Stimulated activated CD4-positive, alpha-beta T cell treated with anti-CD3 and anti-CD28 coated beads, TNF-alpha, amount 100 ng/mL, for 24 hours (primary cell): ENCODE results near the gene SIX2.
"Not testable (repeated sequence)": the region's sequence is repeated elsewhere in the genome, so short reads cannot be mapped to it uniquely, and the experiment has no call there.

Experiments used
- DNase-seq, 3 experiments: peaks; one replicate each; pipeline ENCODE4 v3.0.0-alpha.2; 2020; ENCODE audit warnings: low read depth in 3 of 3

SIX2 gene

DNA sequence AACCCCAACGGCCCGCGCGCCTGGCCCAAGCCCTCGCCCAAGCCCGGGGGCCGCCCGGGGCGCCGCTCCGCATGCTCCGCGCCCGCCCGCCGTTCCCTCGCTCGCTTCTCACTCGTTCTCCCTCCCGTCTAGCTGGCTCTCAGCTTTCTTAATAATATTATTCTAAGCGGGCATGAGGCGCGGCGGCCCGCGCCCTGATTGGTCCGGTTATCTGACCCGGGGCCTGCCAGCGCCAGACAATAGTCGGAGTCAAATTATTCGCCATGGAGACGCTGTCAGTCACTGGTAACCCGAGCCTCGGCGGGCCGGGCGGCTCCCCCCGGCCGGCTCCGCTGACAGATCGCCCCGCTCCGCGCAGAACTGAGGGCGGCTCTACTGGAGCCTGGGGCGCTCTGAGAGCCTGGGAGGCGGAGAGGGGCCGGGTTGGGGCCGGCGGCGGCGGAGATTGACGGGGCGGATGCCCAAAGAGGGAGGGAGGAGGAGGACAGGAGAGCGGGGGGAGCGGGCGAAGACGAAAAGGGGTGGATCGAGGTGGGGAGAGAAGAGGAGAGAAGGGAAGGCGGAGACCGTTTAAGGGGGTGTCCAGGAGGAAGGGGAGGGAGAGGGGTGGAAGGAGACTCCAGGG lies at the start of gene SIX2:
Gene SIX2 (minus strand): TSS at position 150 of the 625 bp plus-strand sequence. CDS start 342 bp downstream, outside the sequence.
- DNase-seq: no peak

DNA sequence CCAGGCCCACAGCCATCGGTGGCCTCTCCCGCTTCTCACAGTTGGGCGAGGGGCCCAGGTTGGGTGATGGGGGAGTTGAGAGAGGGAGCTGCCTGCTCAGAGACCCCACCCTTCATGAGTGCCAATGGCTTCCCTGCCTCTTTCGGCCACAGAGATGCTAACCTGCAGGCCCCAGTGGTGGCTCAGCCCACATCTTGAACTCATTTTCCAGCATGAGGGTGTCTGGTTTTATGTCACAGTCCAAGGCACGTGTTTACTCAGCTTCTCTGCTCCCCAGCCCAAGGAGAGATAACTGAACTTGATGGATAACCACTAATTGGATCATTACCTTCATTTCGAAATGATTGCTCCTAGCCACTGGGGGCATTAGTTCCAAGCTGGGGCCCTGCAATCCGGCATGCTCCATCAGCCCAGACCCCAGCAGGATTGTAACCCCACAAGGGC lies 45.9 kb upstream of the SIX2 start:
- no peak for DNase-seq

DNA sequence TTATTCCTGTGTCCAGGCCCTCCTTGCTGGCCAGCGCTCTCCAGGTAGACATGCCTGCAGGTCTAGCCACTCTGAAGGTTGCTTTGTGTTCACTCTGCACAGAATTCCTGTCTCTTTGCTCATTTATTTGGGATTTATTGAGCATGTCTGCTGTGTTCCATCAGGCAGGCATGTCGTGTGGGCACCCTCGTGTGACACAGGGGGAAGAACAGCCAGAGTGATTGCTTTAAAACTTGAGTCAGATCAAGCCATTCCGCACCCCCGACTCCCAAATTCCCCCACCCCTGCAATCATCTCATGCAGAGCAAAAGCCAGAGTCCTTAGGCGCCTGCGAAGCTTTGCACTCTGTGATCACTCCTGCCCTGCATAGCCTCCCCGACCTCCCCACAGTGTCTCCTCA lies 44.7 kb upstream of the SIX2 start:
- no peak for DNase-seq

DNA sequence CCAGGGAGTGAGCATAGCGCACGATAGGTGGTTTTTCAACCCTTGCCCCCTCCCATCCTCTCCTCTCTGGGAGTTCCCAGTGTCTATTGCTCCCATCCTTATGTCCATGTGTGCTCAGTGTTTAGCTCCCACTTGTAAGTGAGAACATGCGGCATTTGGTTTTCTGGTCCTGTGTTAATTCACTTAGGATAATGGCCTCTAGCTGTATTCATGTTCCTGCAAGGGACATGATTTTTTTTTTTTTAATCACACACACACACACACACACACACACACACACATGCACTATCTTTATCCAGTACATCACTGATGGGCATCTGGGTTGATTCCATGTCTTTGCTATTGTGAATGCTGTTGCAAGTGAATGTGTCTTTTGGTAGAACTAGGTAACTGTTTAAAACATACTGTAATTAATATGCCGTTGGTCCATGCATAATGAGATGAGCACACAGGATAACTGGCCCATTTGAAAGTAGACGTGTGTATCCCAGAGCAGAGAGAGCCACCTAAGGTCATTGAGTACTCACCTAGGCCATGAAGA lies 43.2 kb upstream of the SIX2 start:
- no peak for DNase-seq

DNA sequence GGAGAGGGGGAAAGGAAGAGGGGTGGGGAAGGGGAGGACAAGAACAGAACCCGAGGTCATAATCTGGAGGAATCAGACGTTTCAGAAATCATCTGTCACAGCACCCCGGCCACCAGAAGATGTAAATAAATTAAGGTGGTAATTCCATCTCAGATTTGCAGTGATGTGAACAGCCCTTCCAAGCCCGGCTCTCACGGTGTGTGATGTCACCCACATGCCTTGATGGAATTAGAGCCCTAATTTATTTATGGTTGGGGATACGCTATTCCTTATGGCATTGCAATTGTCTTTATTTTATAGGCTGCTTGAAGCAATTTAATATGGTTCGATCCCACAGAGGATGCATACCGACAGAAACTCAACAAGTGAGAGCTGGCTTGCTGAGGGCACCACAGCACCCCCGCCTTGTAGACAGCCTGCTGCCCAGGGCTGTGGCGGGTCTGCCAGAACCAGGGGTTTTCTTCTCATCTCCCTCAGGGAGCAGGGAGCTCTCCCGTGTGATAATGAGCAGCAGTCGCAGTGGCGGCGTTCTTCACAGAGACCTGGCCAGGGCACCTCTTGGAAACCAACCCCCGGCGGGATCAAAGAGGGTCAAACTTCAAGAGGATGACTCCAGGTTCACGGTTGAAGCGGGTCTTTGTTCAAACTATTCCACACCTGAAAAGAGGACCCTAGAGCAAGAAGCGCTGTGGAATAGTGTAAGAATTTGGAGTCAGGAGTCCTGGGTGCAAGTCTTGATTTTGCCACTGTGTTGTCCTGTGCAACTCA lies 40.5 kb upstream of the SIX2 start:
- DNase-seq: no peak

DNA sequence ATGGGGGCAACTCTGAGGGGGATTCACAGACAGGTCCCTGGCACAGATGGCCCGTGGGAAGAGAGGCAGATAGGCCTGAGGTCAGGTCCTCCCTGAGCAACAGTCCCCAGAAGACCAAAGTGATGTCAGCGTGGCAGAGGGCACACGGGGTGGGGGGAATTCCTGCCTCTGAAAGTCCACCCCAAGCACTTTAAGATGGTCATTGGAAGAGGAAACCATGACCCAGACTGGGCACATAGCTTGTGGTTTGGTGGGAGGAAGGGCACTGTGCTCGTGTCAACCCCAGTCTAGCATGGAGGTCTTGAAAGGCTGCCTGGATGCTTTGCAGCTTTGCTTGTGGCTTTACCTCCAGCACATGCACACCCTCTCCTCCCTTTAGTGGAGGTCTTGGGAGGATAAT lies 38.0 kb upstream of the SIX2 start:
- DNase-seq: no peak

DNA sequence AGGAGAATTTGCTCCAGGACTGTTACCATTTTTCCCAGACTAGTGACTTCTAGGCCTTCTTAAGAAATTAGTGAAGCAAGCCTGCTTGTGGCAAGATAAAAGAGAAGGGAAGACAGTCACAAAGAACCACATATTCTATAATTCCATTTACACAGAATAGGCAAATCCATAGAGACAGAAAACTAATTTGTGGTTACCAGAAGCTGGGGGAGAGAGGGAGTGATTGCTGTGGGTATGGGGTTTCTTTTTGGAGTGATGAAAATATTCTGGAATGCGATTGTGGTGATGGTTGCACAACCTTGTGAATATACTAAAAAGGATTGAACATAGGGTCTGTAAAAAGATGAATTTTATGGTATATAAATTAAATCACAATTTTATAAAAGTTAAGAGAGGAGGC lies 37.5 kb upstream of the SIX2 start:
- no peak for DNase-seq

DNA sequence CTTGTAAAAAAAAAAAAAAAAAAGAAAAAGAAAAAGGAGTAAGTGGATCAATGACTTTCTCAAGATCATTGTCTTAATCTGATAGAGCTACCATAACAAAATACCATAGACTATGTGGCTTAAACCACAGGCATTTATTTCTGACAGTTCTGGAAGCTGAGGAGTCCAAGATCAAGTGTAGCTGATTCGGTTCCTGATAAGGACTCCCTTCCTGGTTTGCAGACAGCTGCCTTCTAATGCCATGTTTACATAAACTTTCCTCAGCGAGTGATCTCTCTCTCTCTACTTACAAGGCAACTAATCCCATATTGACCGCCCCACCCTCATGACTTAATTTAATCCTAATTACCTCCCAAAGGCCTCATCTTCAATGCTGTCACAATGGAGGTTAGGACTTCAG lies 36.5 kb upstream of the SIX2 start:
- DNase-seq: no peak

DNA sequence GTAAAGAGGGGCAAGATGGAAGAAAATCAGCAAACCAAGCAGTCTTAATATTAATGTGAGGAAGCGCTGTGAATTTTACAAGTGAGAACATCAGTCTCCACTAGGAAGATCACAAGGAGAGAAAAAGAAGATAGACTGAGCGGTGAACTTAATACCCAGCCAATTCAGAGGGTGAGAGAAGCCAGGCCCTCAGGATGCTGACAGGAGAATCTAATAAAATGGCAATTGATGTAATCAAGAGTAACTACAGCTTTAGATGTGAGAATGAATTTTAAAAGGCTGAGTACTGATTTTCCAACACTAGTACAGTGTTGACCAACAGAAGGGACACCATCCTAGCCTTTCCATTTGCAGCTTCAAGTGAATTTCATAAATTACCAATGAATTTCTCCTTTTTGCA lies 35.7 kb upstream of the SIX2 start:
- no peak for DNase-seq

DNA sequence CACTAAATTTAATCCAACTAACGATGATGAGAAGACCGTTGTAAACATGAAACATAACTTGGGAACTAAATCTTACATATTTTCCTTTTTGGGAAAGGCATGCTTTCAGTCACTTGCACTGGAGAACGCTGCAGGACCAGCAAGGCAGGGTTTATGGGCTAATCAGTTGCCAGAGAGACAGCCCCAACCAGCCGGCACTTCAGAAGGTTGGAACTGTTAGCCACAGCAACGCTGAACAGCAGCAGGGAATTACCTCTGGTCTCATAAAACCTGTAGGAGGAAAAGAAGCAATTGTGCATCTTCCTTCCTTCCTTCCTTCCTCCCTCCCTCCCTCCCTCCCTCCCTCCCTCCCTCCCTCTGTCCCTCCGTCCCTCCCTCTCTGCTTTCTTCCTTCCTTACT lies 33.9 kb upstream of the SIX2 start:
- no peak for DNase-seq

DNA sequence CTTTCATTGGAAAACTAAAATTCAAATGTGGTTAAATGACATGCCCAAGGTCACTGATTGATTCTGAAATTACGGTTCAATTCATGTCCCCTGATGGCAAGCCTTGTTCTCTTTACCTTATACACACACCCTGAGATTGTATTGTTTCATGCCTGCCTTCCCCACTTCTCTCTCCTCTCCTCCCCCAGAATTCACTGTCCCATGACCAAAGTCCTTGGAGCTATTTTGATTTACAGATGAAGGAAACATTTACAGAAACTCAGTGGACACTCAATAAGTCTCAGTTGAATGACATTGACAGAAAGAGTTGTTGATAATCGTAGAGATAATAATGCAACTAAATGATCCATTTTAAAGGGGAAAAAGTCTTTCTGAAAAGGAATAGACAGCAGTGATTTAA lies 33.1 kb upstream of the SIX2 start:
- DNase-seq: no peak

DNA sequence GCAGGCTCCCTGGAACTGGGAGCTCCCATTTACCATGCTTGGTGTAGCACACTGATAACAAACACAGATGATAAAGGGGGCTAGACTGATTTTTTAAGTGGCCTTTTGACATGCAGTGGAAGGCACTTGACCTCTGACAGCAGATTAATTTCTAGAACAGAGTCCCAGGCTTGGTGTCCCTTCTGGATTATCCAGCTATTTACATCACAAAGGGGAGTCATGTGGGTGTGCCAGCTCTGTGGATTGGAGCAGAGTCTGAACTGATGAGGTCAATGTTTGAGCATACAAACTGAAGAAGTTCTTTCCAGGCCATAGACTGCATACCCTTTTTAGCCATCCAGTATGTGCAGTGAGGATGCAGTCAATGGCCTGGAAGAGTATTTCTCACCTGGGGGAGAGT lies 31.5 kb upstream of the SIX2 start:
- no peak for DNase-seq

DNA sequence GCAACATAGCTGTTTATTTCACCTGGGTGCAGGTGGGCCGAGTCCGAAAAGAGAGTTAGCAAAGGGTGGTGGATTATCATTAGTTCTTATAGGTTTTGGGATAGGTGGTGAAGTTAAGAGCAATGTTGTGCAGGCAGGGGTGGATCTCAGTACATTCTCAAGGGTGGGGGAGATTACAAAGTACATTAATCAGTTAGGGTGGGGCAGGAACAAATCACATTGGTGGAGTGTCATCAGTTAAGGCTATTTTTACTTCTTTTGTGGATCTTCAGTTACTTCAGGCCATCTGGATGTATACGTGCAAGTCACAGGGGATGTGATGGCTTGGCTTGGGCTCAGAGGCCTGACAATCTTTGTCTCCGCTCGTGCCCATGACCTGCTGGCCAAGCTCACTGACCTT lies 30.6 kb upstream of the SIX2 start:
- not testable (repeated sequence) for DNase-seq

DNA sequence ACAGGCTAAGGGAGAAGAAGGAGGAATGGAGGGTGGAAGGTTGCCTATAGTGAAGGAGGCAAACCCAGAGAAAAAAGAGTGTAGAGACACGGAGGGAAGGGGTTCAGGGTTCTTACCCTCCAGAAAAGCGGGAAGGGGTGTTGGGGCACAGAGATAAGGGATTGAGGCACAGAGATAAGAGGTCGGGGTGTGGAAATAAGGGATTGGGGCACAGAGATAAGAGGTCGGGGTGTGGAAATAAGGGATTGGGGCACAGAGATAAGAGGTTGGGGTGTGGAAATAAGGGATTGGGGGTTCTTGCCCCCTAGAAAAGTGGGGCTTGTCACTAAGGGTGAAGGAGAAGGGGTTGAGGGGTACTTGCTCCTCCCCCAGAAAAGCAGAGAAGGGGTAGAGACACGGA lies 29.6 kb upstream of the SIX2 start:
- not testable (repeated sequence) for DNase-seq

DNA sequence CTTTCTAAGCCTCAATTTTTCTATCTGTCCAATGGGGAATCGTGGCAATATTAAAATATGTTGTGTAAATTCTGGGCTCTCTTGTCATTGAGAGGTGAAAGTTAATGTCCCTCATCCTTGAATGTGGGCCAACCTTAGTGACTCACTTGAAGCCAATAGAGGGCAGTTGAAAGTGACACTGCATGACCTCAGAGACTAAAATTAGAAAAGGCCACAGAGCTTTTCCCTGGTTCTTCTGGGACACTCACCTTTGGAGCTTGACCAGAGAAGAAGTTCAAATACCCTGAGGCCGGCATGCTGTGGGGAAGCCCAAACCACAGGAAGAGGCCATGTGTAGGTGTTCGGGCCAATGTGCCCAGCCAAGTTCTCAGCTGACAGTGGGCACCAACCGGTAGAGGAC lies 24.1 kb upstream of the SIX2 start:
- DNase-seq: no peak

DNA sequence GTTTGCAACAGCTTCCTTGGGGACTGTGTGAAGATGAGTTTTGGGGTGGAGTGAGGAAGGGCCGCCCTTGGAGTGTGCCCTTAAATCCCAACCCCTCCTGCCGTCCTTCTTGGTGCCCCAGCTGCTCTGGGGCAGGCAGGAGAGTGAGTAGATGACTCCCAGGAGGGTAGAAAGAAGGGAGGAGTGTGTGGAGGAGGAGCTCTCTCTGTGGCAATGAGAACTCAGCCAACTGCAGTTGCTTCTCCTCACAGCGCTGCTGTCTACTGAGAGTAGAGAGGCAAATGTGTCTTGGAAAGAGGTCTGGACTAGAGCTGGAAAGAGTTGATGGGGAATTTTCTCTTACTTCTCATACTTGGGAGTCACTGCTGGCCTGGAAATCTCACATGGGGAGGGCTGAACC lies 21.8 kb upstream of the SIX2 start:
- DNase-seq: no peak

DNA sequence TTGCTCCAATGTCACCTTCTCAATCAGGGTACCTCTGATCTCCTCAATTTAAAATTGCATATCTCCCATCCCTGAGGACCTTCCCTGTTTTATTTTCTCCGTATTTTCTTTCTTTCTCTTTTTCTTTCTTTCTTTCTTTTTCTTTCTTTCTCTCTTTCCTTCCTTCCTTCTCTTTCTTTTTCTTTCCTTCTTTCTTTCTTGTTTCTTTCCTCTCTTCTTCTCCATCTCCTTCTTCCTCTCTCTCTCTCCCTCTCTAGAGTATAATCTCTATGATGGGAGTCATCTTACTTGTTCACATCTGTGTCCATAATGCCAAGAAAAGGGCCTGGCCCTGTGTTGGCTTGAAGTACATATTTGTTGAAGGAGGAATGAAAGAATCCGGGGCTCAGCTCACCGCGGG lies 21.3 kb upstream of the SIX2 start:
- no peak for DNase-seq

DNA sequence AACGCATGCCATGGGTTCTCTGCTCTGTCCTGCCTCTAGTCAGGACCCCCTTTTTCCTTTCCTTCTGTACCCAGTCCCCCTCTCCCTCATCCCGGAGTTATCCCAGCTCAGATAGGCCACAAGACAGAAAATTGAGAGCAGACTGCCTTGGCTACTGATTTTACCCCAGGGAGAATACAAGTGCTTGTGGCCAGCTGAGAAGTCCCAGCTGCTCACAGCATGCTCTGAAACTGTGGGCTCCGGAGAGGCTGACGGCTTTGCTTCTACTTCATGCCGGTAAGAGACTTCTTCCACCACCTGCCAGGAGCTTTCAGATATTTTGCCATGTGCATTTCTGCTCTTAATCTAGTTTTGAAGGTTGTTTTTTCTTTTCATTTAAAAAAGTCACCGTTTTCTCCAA lies 20.0 kb upstream of the SIX2 start:
- DNase-seq: no peak

DNA sequence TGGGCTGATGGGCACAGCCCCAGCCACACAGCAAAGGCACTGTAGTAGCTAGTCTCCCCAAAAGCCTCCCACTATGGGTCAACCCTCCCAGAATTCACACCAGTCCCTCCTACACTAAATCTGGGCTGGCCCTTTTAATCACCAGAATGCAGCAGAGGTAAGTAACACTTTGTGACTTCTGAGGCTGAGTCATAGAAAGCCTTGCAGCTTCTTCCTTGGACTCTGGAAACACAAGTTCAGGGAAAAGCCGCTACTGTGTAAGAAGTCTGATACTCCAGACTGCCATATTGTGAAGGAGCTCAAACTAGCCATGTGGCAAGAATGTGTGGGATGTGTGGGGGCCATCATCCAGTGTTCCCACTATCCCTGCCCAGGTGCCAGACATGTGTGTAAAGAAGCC lies 19.0 kb upstream of the SIX2 start:
- DNase-seq: no peak

DNA sequence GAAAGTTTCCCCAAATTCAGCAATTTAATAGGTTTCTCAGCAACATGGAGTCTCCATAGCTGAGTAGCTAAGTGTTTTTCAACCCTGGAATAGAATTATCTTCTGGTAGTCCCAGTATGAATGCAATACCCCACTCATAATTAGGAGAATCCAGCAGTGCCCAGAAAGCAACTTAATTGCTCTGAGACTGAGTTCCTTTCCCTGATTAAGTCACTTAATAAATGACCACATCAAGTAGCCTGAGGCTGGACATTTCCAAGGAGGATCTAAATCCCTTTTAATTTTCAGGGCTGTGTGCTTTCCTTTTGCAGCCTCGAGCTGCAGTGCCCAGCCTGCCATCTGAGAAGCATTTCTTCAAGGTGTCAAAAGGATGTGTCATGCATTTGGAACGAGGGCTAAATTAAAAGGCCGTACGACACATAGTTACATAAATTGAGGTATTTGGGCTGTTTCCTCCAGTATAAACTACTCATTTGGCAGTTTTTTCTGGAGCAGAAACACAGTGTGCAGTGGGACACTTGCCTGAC lies 17.7 kb upstream of the SIX2 start:
- no peak for DNase-seq

DNA sequence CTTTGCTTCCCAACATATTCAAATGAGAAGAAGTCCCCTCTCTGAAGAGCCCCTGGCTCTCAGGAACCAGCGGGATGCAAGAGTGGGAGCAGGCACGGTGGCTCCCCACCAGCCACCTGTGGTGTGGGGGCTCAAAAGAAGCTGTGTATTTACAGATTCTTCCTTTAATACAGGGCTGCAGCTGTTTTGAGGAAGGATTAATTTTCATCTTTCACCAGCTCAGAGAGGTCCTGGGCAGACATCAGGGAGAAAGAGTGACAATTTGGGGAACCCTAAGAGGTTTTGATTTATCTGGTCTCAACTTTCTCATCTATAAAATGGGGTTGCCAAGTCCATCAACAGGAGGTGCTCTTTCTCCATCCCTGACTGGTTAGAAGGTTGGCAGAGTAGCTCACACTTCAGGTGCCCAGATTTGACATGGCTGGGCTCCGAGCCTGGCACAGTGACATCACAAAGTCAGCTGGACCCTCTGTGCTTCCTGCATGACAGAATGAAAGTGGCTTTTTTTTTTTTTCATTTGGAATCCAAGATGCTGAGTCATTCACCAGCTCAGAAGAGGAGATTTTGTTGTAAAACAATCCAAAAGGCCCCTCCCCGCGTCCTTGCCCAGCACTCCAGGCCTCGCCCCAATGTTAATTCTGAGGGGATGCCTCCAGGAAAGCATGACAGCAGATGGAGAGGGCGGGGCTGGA lies 15.5 kb upstream of the SIX2 start:
- no peak for DNase-seq

DNA sequence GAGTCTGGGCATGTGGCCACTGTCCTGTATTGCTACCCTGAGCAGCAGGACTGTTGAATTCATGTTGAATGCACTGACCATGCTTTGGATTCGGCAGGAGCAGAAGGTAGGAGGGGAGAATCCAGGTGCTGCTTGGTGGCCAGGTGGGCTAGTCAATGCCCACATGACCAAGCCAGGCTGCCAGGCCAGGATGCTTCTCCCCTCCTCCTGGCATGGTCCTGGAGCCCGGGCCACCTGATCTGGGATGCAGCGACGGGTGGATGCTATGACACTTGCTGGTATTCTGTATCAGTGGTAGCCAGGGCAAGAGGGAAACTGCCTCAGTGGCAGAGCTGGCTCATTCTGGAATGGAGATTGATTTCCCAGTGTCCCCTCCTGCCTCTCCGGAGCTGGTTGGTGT lies 14.8 kb upstream of the SIX2 start:
- DNase-seq: no peak

DNA sequence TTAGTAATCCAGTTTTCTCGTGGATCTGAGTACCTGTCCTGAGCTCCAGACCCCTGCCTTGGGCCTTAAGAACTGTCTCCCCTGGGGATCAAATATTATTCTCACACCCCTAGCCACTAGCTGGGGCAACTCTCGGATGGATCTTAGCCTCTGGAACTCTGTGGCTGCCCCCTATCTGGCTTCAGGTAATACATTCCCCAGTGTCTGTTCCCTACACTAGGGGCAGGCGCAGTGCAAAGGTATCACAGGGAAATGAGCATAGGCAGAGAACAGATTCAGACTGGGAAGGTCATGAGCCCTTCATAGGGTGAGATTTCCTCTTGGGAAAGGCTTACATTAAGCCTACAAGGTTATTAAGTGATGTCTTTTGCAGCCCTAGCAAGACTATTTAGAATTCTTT lies 11.2 kb upstream of the SIX2 start:
- no peak for DNase-seq
